OCI-LY3 (cell line): Measurements from ENCODE around the gene ORC1.

ENCODE experiments used
- EZH2phosphoT487 ChIP-seq: fragments of 200-600 bp; shearing (Covaris generic); IDR thresholded peaks from 2 replicates; pipeline ENCODE4 v1.6.1; 2018; ENCODE audit warnings: antibody characterized with exemption, mixed run types, low read depth
- TF ChIP-seq, protein P1 (sequence below): fragments of 200-600, 300-600 bp; sonication (generic); IDR thresholded peaks from 2 replicates; pipeline ENCODE4 v1.5.1; 2014; ENCODE audit warnings: antibody characterized with exemption, low read length, low read depth

DNA sequence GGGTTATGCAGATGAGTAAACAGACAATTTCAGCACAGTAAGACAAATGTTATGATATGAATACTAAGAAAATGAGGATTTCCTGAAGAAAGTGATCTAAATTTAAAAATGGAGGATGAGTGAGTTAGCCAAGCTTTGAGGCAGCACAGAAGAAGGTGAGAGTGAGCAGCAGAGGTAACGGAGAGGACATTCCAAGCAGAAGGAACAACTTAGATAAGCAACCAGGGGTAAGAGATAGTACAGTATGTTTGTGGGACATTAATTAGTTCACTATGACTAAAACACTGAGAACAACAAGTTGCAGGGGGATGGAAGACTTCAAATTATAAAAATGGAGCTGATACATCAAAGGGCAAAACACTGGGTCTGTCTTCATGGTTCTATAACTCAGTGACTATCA is 22.9 kb upstream of the ORC1 start:
- TF ChIP-seq, protein P1, sequence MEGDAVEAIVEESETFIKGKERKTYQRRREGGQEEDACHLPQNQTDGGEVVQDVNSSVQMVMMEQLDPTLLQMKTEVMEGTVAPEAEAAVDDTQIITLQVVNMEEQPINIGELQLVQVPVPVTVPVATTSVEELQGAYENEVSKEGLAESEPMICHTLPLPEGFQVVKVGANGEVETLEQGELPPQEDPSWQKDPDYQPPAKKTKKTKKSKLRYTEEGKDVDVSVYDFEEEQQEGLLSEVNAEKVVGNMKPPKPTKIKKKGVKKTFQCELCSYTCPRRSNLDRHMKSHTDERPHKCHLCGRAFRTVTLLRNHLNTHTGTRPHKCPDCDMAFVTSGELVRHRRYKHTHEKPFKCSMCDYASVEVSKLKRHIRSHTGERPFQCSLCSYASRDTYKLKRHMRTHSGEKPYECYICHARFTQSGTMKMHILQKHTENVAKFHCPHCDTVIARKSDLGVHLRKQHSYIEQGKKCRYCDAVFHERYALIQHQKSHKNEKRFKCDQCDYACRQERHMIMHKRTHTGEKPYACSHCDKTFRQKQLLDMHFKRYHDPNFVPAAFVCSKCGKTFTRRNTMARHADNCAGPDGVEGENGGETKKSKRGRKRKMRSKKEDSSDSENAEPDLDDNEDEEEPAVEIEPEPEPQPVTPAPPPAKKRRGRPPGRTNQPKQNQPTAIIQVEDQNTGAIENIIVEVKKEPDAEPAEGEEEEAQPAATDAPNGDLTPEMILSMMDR: no peak
- TF ChIP-seq EZH2phosphoT487: no peak
